GM10847 (cell line): ENCODE measurements around the gene CNGA2.

Experiments used
- POLR2A ChIP-seq: IDR thresholded peaks from 2 replicates; pipeline ENCODE4 v1.6.1; 2011; ENCODE audit not compliant: insufficient read length; ENCODE audit errors: extremely low read depth

CNGA2 gene

GRCh38 chrX:151763711-151764110, 29.2 kb downstream of the CNGA2 start:
- no peak for TF ChIP-seq POLR2A

GRCh38 chrX:151765026-151765425, 30.5 kb downstream of the CNGA2 start:
- TF ChIP-seq POLR2A, result no peak

GRCh38 chrX:151771726-151772125, 37.2 kb downstream of the CNGA2 start:
- TF ChIP-seq POLR2A, result no peak

- no peak for TF ChIP-seq POLR2A
These were observed 38.9 kb downstream of the CNGA2 start for GRCh38 chrX:151773434-151773833.

GRCh38 chrX:151774421-151774820, 39.9 kb downstream of the CNGA2 start:
- TF ChIP-seq POLR2A, result no peak

- no peak for TF ChIP-seq POLR2A
These were observed 41.7 kb downstream of the CNGA2 start for GRCh38 chrX:151776181-151776731.

- no peak for TF ChIP-seq POLR2A
These were observed 42.4 kb downstream of the CNGA2 start for GRCh38 chrX:151776936-151777335.

GRCh38 chrX:151779258-151779657, 44.7 kb downstream of the CNGA2 start:
- no peak for TF ChIP-seq POLR2A

GRCh38 chrX:151780621-151781020, 46.1 kb downstream of the CNGA2 start:
- no peak for TF ChIP-seq POLR2A

GRCh38 chrX:151789179-151789800, 54.7 kb downstream of the CNGA2 start:
- no peak for TF ChIP-seq POLR2A

- no peak for TF ChIP-seq POLR2A
These were observed 56.1 kb downstream of the CNGA2 start for GRCh38 chrX:151790481-151791160.

- TF ChIP-seq POLR2A, result no peak
These were observed 57.4 kb downstream of the CNGA2 start for GRCh38 chrX:151791961-151792360.

GRCh38 chrX:151792505-151792904, 58.0 kb downstream of the CNGA2 start:
- TF ChIP-seq POLR2A, result no peak

GRCh38 chrX:151793886-151794285, 59.3 kb downstream of the CNGA2 start:
- no peak for TF ChIP-seq POLR2A
